ENCODE measurements around the gene ZNF287. TPM values are rescaled to one million over a fixed set of nuclear protein-coding genes. Genes with fewer than 3 reads are reported as not detected.

The ZNF287 gene
- total RNA-seq, 1 donor from 2014 or later: 8.1 TPM

GRCh38 chr17:16516594-16517051, 52.4 kb downstream of the ZNF287 start:
- no peak for DNase-seq (ENCODE audit: low spot score)

GRCh38 chr17:16515933-16516332, 53.1 kb downstream of the ZNF287 start:
- no peak for DNase-seq (ENCODE audit: low spot score)

- no peak for DNase-seq (ENCODE audit: low spot score)
These were observed 55.1 kb downstream of the ZNF287 start for GRCh38 chr17:16513873-16514272.

- no peak for DNase-seq (ENCODE audit: low spot score)
These were observed 57.0 kb downstream of the ZNF287 start for GRCh38 chr17:16512011-16512410.

GRCh38 chr17:16511593-16511992, 57.4 kb downstream of the ZNF287 start:
- DNase-seq (ENCODE audit: low spot score): no peak

- DNase-seq (ENCODE audit: low spot score): no peak
These were observed 61.0 kb downstream of the ZNF287 start for GRCh38 chr17:16507918-16508533.

GRCh38 chr17:16506188-16506587, 62.8 kb downstream of the ZNF287 start:
- no peak for DNase-seq (ENCODE audit: low spot score)

GRCh38 chr17:16504984-16505383, 64.0 kb downstream of the ZNF287 start:
- DNase-seq (ENCODE audit: low spot score): no peak

Other genes with a start within 250 kb of the ZNF287 start
- gene CENPV, start 215.7 kb downstream of the ZNF287 start, total RNA-seq: 44.0 TPM
- gene UBB, start 188.1 kb downstream of the ZNF287 start, total RNA-seq: 1,159 TPM
- 13.6 TPM for gene TRPV2, start 153.6 kb downstream of the ZNF287 start, total RNA-seq
- 0.49 TPM for gene LRRC75A, start 77.0 kb downstream of the ZNF287 start, total RNA-seq
- 8.7 TPM for gene ZNF624, start 84.6 kb upstream of the ZNF287 start, total RNA-seq
- gene CCDC144A, start 121.0 kb upstream of the ZNF287 start, total RNA-seq: 11.0 TPM